ENCODE data around the gene UBE2G1.

UBE2G1 gene

DNA sequence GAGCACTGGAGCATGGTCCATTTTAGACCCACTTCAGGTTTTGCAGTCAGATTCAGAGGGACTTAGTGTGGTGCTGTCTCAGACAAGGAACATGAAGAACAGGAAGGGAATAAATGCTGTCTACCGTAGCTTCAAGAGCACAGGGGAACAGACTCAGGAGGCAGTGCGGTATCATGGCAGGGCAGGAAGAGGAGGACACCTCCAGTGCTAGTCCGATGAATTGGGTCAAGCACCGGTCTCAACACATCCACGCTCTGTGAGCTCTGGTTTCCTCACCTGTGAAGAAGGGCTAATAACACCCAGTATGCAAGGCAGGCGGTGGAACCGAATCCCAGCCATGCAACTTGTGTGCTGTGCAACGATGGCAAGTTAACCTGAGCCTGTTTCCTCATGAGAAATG, 99.1 kb downstream of the UBE2G1 start:
- TF ChIP-seq, protein P1, sequence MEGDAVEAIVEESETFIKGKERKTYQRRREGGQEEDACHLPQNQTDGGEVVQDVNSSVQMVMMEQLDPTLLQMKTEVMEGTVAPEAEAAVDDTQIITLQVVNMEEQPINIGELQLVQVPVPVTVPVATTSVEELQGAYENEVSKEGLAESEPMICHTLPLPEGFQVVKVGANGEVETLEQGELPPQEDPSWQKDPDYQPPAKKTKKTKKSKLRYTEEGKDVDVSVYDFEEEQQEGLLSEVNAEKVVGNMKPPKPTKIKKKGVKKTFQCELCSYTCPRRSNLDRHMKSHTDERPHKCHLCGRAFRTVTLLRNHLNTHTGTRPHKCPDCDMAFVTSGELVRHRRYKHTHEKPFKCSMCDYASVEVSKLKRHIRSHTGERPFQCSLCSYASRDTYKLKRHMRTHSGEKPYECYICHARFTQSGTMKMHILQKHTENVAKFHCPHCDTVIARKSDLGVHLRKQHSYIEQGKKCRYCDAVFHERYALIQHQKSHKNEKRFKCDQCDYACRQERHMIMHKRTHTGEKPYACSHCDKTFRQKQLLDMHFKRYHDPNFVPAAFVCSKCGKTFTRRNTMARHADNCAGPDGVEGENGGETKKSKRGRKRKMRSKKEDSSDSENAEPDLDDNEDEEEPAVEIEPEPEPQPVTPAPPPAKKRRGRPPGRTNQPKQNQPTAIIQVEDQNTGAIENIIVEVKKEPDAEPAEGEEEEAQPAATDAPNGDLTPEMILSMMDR (IDR thresholded peaks at IDR 0.05; ENCODE audit: low read depth, low read length, missing control alignments): no peak
- no peak for DNase-seq (ENCODE audit: extremely low read depth, low read depth)

DNA sequence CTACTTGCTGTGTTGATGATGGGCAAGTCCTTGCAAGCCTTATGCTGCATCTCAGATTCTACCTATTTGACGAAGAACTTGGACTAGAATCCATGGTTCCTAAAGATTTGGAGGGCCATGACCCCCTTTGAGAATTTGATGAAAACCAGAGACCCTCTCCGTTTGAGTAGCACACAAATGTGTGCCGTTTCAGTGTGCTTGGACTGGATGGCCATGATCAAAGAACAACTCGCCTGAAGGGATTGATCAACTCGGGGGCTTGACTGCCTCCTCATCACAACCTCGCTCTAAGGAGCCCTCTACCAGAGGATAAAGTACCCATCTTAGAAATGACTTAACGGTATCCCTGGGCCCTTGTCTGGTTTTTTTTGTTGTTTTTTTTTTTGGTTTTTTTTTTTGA, 99.9 kb downstream of the UBE2G1 start:
- TF ChIP-seq, protein P1 (IDR thresholded peaks at IDR 0.05; ENCODE audit: low read depth, low read length, missing control alignments): no peak
- DNase-seq (ENCODE audit: extremely low read depth, low read depth): no peak
- no peak overlapping the region for H3K4me3 ChIP-seq (replicated peaks; ENCODE audit: low read depth, low read length)

More for the DNA sequence above, 99.1 kb downstream of the UBE2G1 start:
- H3K4me3 ChIP-seq (replicated peaks; ENCODE audit: low read depth, low read length): no peak overlapping the region

DNA sequence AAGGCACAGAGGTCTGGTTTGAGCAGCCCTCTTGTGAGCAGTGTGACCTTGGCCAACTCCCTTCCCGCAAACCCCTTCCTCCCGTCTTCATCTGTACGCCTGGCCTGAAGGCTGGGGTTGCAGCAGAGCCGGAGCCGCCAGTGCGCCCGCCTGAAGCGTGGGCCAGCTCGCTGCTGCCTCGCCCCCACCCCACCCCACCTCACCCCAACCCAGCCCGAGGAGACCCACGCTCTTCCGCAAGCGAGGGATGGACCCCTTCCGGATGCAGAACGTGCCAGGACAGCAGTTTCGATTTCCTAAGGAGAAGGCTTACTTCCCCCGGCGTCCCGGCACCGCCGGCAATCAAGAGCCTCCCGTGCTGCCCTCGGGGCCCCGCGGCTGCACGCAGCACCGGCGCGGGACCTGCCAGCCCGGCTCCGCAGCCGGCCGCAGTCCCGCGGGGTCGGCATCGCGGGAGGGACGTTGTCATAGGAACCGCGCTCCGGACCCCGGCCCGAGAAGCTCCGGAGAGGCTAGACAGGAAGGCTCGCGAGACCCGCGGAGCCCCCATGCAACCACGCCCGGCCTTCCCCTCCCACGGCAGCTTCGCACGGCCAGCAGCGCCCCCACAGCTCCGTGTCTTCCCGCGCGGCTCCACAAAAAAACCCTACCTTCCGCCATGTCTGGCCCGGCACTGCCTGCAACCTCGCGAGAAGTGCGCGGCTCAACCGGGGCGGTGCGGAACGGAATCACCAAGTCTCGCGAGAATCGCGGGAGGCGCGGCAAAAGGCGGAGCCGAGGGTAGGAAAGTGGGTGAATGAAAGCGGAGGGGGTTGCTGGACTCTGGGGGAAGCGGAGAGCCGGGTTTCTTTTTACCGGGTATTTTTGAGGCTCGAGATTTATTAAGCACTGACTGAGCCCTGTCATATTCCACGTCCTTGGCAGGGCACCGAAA, 102.9 kb downstream of the UBE2G1 start, which contains the start of gene ANKFY1:
Gene ANKFY1, minus strand, starts transcription at position 698 of the 934 bp plus-strand sequence. Its CDS starts 38 bp downstream, at position 660.
- H3K4me3 ChIP-seq (replicated peaks; ENCODE audit: low read depth, low read length): peak within 1 kb of the TSS; percentile 83
- DNase-seq (ENCODE audit: extremely low read depth, low read depth): peak; percentile 72
- TF ChIP-seq, protein P1 (IDR thresholded peaks at IDR 0.05; ENCODE audit: low read depth, low read length, missing control alignments): no peak

DNA sequence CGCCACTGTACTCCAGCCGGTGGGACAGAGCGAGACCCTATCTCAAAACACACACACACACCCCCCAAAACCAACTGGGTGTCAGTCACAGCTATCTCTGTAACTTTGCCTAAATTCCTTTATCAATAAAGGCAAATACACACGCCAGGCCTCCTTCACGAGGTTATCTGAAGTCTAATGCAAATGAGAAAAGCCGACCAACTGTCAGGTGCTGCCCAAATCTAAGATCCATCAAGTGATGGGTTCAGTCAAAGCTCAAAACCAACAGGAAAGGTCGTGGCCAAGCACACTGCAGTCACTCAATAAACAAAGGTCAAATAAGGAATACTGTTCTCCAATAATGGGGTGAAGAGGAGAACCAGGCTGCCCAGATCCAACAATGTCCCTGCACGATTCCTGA, 103.8 kb downstream of the UBE2G1 start:
- TF ChIP-seq, protein P1 (IDR thresholded peaks at IDR 0.05; ENCODE audit: low read depth, low read length, missing control alignments): no peak
- H3K4me3 ChIP-seq (replicated peaks; ENCODE audit: low read depth, low read length): peak overlapping the region; percentile 83
- no peak for DNase-seq (ENCODE audit: extremely low read depth, low read depth)

DNA sequence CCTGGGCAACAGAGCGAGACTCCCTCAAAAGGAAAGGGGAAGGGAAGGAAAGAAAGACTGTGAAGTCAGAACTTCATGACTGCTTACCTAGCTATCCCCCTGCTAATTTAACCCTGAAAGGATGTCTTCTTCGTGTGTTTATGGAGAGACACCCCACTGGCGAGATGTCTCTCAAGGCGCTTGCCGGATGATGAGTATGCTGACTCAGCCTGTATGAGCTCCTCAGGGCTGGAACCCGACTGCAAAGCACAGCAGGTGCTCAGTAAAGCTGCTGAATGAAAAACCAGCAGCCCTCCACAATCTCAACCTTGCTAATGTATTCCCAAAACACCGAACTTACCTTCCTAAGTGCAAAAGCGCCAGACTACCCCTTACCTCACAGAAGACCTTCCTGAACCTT, 105.0 kb downstream of the UBE2G1 start:
- H3K4me3 ChIP-seq (replicated peaks; ENCODE audit: low read depth, low read length): no peak overlapping the region
- no peak for DNase-seq (ENCODE audit: extremely low read depth, low read depth)
- TF ChIP-seq, protein P1 (IDR thresholded peaks at IDR 0.05; ENCODE audit: low read depth, low read length, missing control alignments): no peak

DNA sequence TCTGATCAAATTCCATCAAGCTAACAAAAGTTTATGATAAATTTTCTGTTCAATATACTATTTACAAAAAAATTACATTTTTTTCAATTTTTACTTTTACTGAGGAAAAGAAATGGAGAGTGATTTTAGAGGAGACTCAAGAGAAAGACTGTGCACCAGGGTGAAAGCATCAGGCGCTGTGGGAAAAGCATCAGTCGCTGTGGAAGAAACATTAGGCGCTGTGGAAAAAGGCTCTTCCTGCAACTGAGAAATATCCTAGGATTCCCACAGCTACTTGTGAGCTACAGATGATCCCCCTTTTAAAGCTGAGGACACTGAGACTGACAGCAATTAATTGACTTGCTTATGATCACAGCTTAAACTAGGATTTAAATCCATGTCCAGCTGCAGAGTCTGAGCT, 107.6 kb downstream of the UBE2G1 start:
- TF ChIP-seq, protein P1 (IDR thresholded peaks at IDR 0.05; ENCODE audit: low read depth, low read length, missing control alignments): no peak
- H3K4me3 ChIP-seq (replicated peaks; ENCODE audit: low read depth, low read length): no peak overlapping the region
- DNase-seq (ENCODE audit: extremely low read depth, low read depth): no peak

Measured in HFF-Myc (cell line).